Measurements from ENCODE around the gene ANKH. TPM values are rescaled to one million over a fixed set of nuclear protein-coding genes. Genes with fewer than 3 reads are reported as not detected.

Gene ANKH
- total and polyA plus RNA-seq, 10 of the 15 experiments (the other 5 are each of a cell fraction or from before 2014, with no cell fraction given), result 2.1 to 43.9 (median 14.4) TPM

GRCh38 chr5:14783691-14784090 is 87.9 kb downstream of the ANKH start (continued):
- TF ChIP-seq POLR2AphosphoS2 (IDR thresholded peaks at IDR 0.05; ENCODE audit: low read depth, low read length), result no peak
- no peak for TF ChIP-seq PKNOX1 (IDR thresholded peaks at IDR 0.05)
- TF ChIP-seq HDAC6 (IDR thresholded peaks at IDR 0.05; ENCODE audit: unreplicated experiment), result no peak
- TF ChIP-seq BHLHE40 (IDR thresholded peaks at IDR 0.05; ENCODE audit: borderline replicate concordance in 1 of 2, low read depth in 2 of 2, low read length in 1 of 2), result no peak
- no peak for TF ChIP-seq NFIC (IDR thresholded peaks at IDR 0.05; ENCODE audit: low read depth, low read length)
- TF ChIP-seq ZBTB33 (IDR thresholded peaks at IDR 0.05), result peak; percentile 28; the same call in 1 of the 2 replicates
- TF ChIP-seq MEF2A (IDR thresholded peaks at IDR 0.05; ENCODE audit: insufficient read depth, low read depth, low read length), result no peak
- TF ChIP-seq WRNIP1 (IDR thresholded peaks at IDR 0.05; ENCODE audit: borderline replicate concordance, low read depth, low read length), result no peak
- TF ChIP-seq JUNB (IDR thresholded peaks at IDR 0.05), result peak; percentile 70

GRCh38 chr5:14782591-14782990 is 89.0 kb downstream of the ANKH start:
- no TSS peak for BruUV-seq (replicated peaks)
- no peaks in the 10 kb centered on the region for H3K27me3 ChIP-seq (replicated peaks in 1 of 2; ENCODE audit: control insufficient read depth in 2 of 2, insufficient read depth in 2 of 2, low read length in 1 of 2)
- WGBS (ENCODE audit: insufficient coverage, insufficient replicate concordance, low lambda C conversion rate, missing lambda C conversion rate), result 96% methylated on average over 5 of the region's 5 CpGs
- no peak overlapping the region for H3K4me2 ChIP-seq (ENCODE audit: control insufficient read depth, insufficient read depth)
- ChIA-PET SMC1A (ENCODE audit: uncharacterized antibody, unreplicated experiment) (interaction anchor here (2.5 to 2.9 kb wide), 2 partner anchors 15 to 83 kb away, joined by 8 to 15 read pairs; no protein-coding TSS in a partner anchor), CTCF (interaction anchor here (1.3 kb wide), 1 partner anchor 15 kb away, joined by 4 read pairs; no protein-coding TSS in a partner anchor), POLR2A (no interaction called here), RAD21 (ENCODE audit: unreplicated experiment) (no interaction called here)
- H3K4me3 ChIP-seq, result no peak overlapping the region
- peaks cover 11% of the 10 kb centered on the region for H3K4me1 ChIP-seq (ENCODE audit: control insufficient read depth, insufficient read depth, low read length)
- no peak for DNase-seq (ENCODE audit: low read depth, low spot score)
- H3K36me3 ChIP-seq (ENCODE audit: control insufficient read depth in 2 of 2, insufficient read depth in 2 of 2, low read length in 1 of 2), result no peaks in the 10 kb centered on the region; a peak in 1 of 4 replicates
- no peaks in the 10 kb centered on the region for H3K79me2 ChIP-seq (ENCODE audit: control insufficient read depth, insufficient read depth, low read length)
- H3K9me3 ChIP-seq (replicated peaks; ENCODE audit: control insufficient read depth, insufficient read depth, low read length), result peaks cover 5% of the 10 kb centered on the region; the same call in 2 of the 3 replicates
- ATAC-seq, result no peak
- no peak for FAIRE-seq
- no peaks in the 10 kb centered on the region for H4K20me1 ChIP-seq (ENCODE audit: control insufficient read depth, insufficient read depth)
- no peak overlapping the region for H3K9ac ChIP-seq (ENCODE audit: control insufficient read depth, insufficient read depth, low read length)
- in situ Hi-C loops (cut with MboI), result no loop called here
- no peak overlapping the region for H3K27ac ChIP-seq (ENCODE audit: control insufficient read depth, insufficient read depth)
- H2AFZ ChIP-seq (ENCODE audit: control insufficient read depth, low read depth, low read length), result no peak overlapping the region
- intact Hi-C loops (cut with micrococcal nuclease; ENCODE audit: unreplicated experiment), result no loop called here
- TF ChIP-seq ZNF622 (IDR thresholded peaks at IDR 0.05), result no peak
- TF ChIP-seq PBX3 (IDR thresholded peaks at IDR 0.05; ENCODE audit: insufficient replicate concordance, low read depth, low read length), result no peak
- TF ChIP-seq SIX5 (IDR thresholded peaks at IDR 0.05; ENCODE audit: low read depth, low read length, severe bottlenecking), result no peak
- TF ChIP-seq BCLAF1 (IDR thresholded peaks at IDR 0.05), result no peak
- TF ChIP-seq POLR2A (IDR thresholded peaks at IDR 0.05; ENCODE audit: low read depth, low read length), result no peak
- TF ChIP-seq RCOR1 (conservative IDR thresholded peaks at IDR 0.05; ENCODE audit: low read depth, low read length), result no peak
- TF ChIP-seq ATF3 (IDR thresholded peaks at IDR 0.05; ENCODE audit: borderline replicate concordance, extremely low read depth, low read depth, low read length), result no peak

Data from GM12878 (cell line).